Mucosa of descending colon (tissue), 3 donors: Measurements from ENCODE around the gene CABYR. TPM values are rescaled to one million over a fixed set of nuclear protein-coding genes. Genes with fewer than 3 reads are reported as not detected.

Source experiments
- ATAC-seq: fragments of 200-7000 bp; cut with Tn5 transposase; one replicate; pipeline ENCODE4 v1.9.1; 2020; ENCODE audit warnings: mild to moderate bottlenecking, moderate library complexity
- DNase-seq, 3 donors: peaks; one replicate each; pipeline ENCODE4 v3.0.0-alpha.2; 2020
- H3K36me3 ChIP-seq: fragments of 200-600 bp; one replicate; pipeline ENCODE4 v1.8.0; 2021; ENCODE audit warnings: low read depth, mild to moderate bottlenecking
- H3K4me1 ChIP-seq: fragments of 200-600 bp; one replicate; pipeline ENCODE4 v1.8.0; 2021; ENCODE audit warnings: low read depth, mild to moderate bottlenecking
- H3K4me3 ChIP-seq: fragments of 200-600 bp; one replicate; pipeline ENCODE4 v1.8.0; 2021; ENCODE audit warnings: mild to moderate bottlenecking
- H3K9me3 ChIP-seq: fragments of 200-600 bp; one replicate; pipeline ENCODE4 v1.8.0; 2021; ENCODE audit warnings: mild to moderate bottlenecking
- intact Hi-C, 2 donors: fragments of 100-400 bp; cut with DNase I in 1 of 2; cut with micrococcal nuclease in 1 of 2; formaldehyde crosslinking; loops; one replicate each; pipeline versions ENCODE4 v1.11.0 to v1.11.1; 2022; cut with DNase I, micrococcal nuclease
- total RNA-seq, 3 donors: library from RNA; stranded (reverse); fragmentation: NEBNext Ultra II Directional in 2 of 3; extraction: Animal tissue kit (Norgen Biotek cat#: 25700) in 2 of 3; gene quantifications; one replicate each; pipeline versions ENCODE4 v1.2.1 to v1.2.4, GENCODE V29; 2021 to 2023
- TF ChIP-seq, protein P1 (sequence below): fragments of 200-600 bp; IDR thresholded peaks from one replicate; pipeline ENCODE4 v1.8.0; 2022; ENCODE audit warnings: antibody characterized with exemption, mild to moderate bottlenecking
- donor health status: DM: no; HTN: no; CAD: no; lungs with moderate emphysema.
- donor health status: DM: no; HTN: no; CAD: no.
- donor health status: DM: no; HTN: yes; CAD: no.

The CABYR gene
- total RNA-seq, 3 donors from 2014 or later, result 0.41 to 1.4 (median 0.48) TPM

DNA sequence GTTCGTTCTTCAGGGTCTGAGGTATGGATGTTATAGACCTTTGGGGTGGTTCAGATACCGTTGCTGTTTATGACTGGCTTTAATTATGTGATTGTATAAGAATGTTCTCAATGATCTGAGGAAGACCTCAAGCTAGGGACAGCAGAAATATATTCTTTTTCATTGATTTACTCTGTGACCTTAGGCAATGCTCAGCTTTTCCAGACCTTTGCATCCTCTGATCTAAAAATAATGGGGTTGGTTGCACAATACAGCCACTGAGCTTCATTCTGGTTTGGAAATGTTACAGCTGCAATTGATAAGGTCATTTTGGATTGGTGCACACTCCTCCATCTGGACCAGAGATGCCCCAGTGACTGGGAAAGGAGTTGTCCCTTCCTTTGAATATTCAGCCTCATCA, 17.2 kb upstream of the CABYR start:
- Histone ChIP-seq H3K4me1 (no peaks in the 10 kb centered on the region), H3K4me3 (no peak overlapping the region), H3K9me3 (no peaks in the 10 kb centered on the region), H3K36me3 (no peaks in the 10 kb centered on the region)
- TF ChIP-seq, protein P1, sequence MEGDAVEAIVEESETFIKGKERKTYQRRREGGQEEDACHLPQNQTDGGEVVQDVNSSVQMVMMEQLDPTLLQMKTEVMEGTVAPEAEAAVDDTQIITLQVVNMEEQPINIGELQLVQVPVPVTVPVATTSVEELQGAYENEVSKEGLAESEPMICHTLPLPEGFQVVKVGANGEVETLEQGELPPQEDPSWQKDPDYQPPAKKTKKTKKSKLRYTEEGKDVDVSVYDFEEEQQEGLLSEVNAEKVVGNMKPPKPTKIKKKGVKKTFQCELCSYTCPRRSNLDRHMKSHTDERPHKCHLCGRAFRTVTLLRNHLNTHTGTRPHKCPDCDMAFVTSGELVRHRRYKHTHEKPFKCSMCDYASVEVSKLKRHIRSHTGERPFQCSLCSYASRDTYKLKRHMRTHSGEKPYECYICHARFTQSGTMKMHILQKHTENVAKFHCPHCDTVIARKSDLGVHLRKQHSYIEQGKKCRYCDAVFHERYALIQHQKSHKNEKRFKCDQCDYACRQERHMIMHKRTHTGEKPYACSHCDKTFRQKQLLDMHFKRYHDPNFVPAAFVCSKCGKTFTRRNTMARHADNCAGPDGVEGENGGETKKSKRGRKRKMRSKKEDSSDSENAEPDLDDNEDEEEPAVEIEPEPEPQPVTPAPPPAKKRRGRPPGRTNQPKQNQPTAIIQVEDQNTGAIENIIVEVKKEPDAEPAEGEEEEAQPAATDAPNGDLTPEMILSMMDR, result no peak
- DNase-seq, result no peak
- intact Hi-C loops, result no loop called here
- ATAC-seq, result no peak

DNA sequence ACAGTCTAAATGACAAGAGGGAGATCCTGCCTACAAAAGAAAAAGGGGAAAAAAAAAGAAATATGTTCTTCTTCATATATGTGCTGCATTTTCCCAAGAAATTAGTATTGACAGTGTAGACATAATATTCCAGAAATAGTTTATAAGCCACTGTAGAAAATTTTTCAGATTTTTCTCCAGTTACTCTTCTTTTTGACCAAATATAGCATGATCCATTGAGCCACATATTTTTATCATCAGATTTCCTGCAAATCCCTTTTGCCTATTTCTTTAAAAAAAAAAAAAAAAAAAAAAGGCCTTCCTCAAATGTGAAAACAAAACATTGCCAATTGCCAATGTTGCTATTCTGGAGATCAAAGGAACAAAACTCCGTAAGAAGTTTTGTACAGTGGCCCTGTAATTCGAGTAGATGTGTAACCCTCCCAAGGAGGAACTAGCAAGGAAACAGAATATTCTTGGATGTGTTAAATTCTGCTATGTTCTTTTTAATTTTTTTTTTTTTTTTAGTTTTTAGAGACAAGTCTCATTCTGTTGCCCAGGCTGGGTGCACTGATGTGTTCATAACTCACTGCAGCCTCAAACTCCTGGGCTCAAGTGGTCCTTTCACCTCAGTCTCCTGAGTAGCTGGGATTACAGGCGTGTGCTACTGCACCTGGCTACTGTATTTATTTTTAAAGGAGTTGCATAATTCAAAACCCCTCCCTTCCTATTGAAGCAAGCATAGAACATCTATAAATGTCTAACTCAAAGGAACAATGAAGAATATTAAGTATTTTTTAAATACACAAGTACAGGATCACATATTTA, 12.5 kb upstream of the CABYR start:
- TF ChIP-seq, protein P1, result no peak
- no peaks in the 10 kb centered on the region for H3K36me3 ChIP-seq

DNA sequence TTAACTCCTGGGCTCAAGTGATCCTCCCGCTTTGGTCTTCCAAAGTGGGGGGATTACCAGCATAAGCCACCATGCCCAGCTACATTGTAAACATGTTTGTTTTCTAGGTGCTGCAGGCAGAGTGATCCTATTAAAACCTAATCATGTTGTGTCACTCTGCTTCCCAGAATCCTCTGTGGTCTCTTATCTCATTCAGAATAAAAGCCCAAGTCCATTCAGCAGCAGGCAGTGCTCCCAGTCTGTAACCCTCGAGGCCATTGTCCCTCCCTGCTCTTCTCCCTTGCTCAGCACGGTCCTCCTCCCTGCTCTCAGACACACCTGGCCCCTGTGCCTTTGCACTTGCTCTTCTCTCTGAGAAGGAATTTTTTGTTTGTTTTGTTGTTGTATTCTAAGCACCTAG, 11.1 kb upstream of the CABYR start:
- ATAC-seq (no peak), DNase-seq (no peak)
- H3K4me1 ChIP-seq, result no peaks in the 10 kb centered on the region
- no peak overlapping the region for H3K4me3 ChIP-seq
- intact Hi-C loops, result no loop called here
- TF ChIP-seq, protein P1, result no peak
- H3K36me3 ChIP-seq, result no peaks in the 10 kb centered on the region
- H3K9me3 ChIP-seq, result no peaks in the 10 kb centered on the region

More for the DNA sequence above, 12.5 kb upstream of the CABYR start:
- Histone ChIP-seq H3K4me1 (no peaks in the 10 kb centered on the region), H3K4me3 (no peak overlapping the region), H3K9me3 (no peaks in the 10 kb centered on the region)
- ATAC-seq (peak; percentile 38), DNase-seq (no peak)
- intact Hi-C loops, result no loop called here

DNA sequence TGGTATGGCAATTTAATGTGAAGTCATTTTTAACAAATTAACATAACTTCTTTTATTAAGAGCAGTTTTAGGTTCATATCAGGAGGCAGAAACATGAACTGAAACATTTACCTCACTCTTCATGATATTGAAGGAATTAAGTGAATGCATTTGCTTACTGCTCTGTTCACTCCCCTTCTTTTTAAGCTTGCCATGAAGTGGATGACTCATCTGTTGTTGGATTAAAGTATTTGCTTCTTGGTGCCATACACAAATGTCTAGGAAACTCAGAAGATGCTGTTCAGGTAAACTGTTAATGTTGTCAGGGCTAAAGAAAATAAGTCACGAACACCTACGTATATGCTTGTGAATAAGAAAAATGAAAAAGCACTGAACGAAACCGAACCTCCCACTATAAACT, 10.2 kb upstream of the CABYR start:
- no peak for DNase-seq
- intact Hi-C loops, result no loop called here
- ATAC-seq, result no peak
- Histone ChIP-seq H3K9me3 (no peaks in the 10 kb centered on the region), H3K4me3 (no peak overlapping the region), H3K4me1 (no peaks in the 10 kb centered on the region), H3K36me3 (no peaks in the 10 kb centered on the region)
- TF ChIP-seq, protein P1, result no peak

DNA sequence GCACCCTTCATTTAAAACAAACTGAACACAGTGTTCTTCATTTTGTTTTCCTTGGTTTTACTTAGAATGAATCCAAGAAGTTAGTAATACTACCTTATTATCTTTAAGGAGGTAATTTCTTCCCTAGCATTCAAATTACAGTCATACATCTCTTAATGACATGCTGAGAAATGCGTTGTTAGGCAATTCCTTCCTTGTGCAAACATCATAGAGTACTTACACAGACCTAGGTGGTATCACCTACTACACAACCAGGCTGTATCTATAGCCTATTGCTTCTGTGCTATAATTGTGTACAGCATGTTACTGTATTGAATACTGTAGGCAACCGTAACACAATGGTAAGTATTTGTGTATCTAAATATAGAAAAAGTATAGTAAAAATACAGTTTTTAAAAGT, 8.4 kb upstream of the CABYR start:
- intact Hi-C loops, result no loop called here
- DNase-seq (peak in 1 of 3 donors; percentile 16), ATAC-seq (peak; percentile 92)
- no peaks in the 10 kb centered on the region for H3K36me3 ChIP-seq
- no peaks in the 10 kb centered on the region for H3K4me1 ChIP-seq
- TF ChIP-seq, protein P1, result no peak
- no peak overlapping the region for H3K4me3 ChIP-seq
- H3K9me3 ChIP-seq, result no peaks in the 10 kb centered on the region
